Daoy (cell line): ENCODE data around the gene UFM1. TPM values are rescaled to one million over a fixed set of nuclear protein-coding genes. Genes with fewer than 3 reads are reported as not detected.
"Not testable (repeated sequence)": the region's sequence is repeated elsewhere in the genome, so short reads cannot be mapped to it uniquely, and the experiment has no call there.

Source experiments
- DNase-seq: peaks from one replicate; pipeline ENCODE4 v3.0.0-alpha.2; 2015; ENCODE audit warnings: low read depth
- total RNA-seq: library from RNA; depleted of rRNA; stranded (reverse); fragments of >200 nt; shearing (Covaris generic); gene quantifications from 2 replicates; pipeline ENCODE4 v1.2.3, GENCODE V29; 2014

The UFM1 gene
- total RNA-seq, 1 experiment from 2014 or later = 55.3 TPM

GRCh38 chr13:38365661-38366060 lies 16.0 kb downstream of the UFM1 start:
- no peak for DNase-seq

GRCh38 chr13:38366954-38367645 lies 17.4 kb downstream of the UFM1 start:
- no peak for DNase-seq

- no peak for DNase-seq
Measured at GRCh38 chr13:38369058-38369457, 19.4 kb downstream of the UFM1 start.

GRCh38 chr13:38370096-38370495 lies 20.4 kb downstream of the UFM1 start:
- not testable (repeated sequence) for DNase-seq

- no peak for DNase-seq
Measured at GRCh38 chr13:38372820-38373383, 23.3 kb downstream of the UFM1 start.

- DNase-seq = no peak
Measured at GRCh38 chr13:38376546-38376945, 26.9 kb downstream of the UFM1 start.

- DNase-seq = no peak
Measured at GRCh38 chr13:38381890-38382289, 32.2 kb downstream of the UFM1 start.

- DNase-seq = no peak
Measured at GRCh38 chr13:38382946-38383345, 33.3 kb downstream of the UFM1 start.

GRCh38 chr13:38384171-38384570 lies 34.5 kb downstream of the UFM1 start:
- DNase-seq = no peak

GRCh38 chr13:38385153-38385891 lies 35.7 kb downstream of the UFM1 start:
- no peak for DNase-seq

- DNase-seq = no peak
Measured at GRCh38 chr13:38386421-38386820, 36.8 kb downstream of the UFM1 start.

GRCh38 chr13:38391341-38391740 lies 41.7 kb downstream of the UFM1 start:
- DNase-seq = no peak

- DNase-seq = no peak
Measured at GRCh38 chr13:38394777-38395496, 45.3 kb downstream of the UFM1 start.

- no peak for DNase-seq
Measured at GRCh38 chr13:38395497-38395788, 45.8 kb downstream of the UFM1 start.

GRCh38 chr13:38398711-38399493 lies 49.3 kb downstream of the UFM1 start:
- DNase-seq = no peak

- DNase-seq = no peak
Measured at GRCh38 chr13:38399535-38399934, 49.9 kb downstream of the UFM1 start.

- no peak for DNase-seq
Measured at GRCh38 chr13:38401276-38401675, 51.6 kb downstream of the UFM1 start.

GRCh38 chr13:38405216-38405615 lies 55.6 kb downstream of the UFM1 start:
- no peak for DNase-seq

GRCh38 chr13:38409771-38410170 lies 60.1 kb downstream of the UFM1 start:
- no peak for DNase-seq

- no peak for DNase-seq
Measured at GRCh38 chr13:38412266-38412665, 62.6 kb downstream of the UFM1 start.
